Measurements from ENCODE around the gene CDCA8.

DNA sequence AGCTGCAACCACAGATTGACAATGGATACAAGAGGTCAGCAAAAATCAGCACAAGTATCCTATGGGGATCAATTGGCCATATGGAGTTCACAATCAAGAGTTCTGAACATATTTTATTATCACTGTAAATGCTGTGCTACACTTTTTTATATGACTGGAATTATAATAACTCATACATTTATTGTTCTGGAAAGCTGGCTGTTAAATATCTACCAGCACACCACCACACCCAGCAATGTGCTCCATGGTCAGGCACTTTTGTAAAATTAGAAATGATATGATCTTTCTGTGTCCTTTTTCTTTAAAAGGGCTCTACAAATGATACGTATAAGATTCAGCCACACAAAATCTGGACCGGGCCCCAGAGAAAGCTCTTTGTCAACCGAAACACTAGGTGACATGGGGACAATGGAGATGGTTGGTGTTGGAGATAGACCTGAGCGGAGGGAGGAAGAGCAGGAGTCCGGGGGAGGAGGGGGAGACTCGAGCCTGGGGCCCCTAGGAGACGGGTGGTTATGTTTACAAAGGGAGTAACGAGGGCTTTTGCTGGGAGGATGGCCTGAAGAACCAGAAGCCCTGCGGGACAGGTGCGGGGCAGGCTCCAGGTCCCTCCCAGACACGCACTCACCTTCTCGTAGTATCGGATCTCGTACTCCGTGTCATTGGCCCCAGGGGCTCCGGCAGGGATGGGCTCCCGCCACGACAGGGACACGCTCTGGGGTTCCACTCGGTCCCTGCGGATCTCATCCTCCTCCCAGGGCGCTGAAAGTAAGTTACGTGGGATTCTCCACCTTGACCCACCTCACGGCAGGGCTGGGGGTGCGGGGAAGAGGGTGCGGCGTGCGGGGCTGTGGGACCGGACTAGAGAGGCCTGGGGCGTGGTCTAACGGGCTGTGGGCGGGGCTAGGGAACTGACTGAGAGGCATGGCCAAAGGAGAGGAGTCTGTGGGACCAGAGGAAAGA is 42.6 kb downstream of the CDCA8 start:
- no peak for TF ChIP-seq NFE2L2 (IDR thresholded peaks at IDR 0.05; ENCODE audit: low read depth, low read length)
- no peak for TF ChIP-seq CTCF (conservative IDR thresholded peaks at IDR 0.05; ENCODE audit: low read depth, low read length)
- no peak for TF ChIP-seq POLR2A (IDR thresholded peaks at IDR 0.05; ENCODE audit: low read depth, low read length)
- TF ChIP-seq MXI1 (IDR thresholded peaks at IDR 0.05; ENCODE audit: borderline replicate concordance, low read depth, low read length) = no peak
- TF ChIP-seq ELK1 (IDR thresholded peaks at IDR 0.05; ENCODE audit: borderline replicate concordance, low read depth, low read length) = no peak
- no peak for TF ChIP-seq CEBPB (IDR thresholded peaks at IDR 0.05; ENCODE audit: low read depth, low read length)

Measured in IMR-90 (cell line).